DOHH2 (cell line): ENCODE measurements around the gene PHF24.

Experiments used
- H3F3A ChIP-seq: fragments of 200-600 bp; sonication (generic), shearing (Covaris generic); 2 replicates; pipeline ENCODE4 v1.6.0; 2016; ENCODE audit warnings: antibody characterized with exemption, mild to moderate bottlenecking; ENCODE audit not compliant: control insufficient read depth, insufficient read depth
- H3K27ac ChIP-seq: fragments of 200-600 bp; sonication (generic); 2 replicates; pipeline ENCODE4 v1.5.1; 2014; ENCODE audit warnings: low read depth, mild to moderate bottlenecking, low read length, moderate library complexity
- H3K27me3 ChIP-seq: fragments of 200-600 bp; sonication (generic); 2 replicates; pipeline ENCODE4 v1.6.1; 2014; ENCODE audit warnings: mild to moderate bottlenecking, low read length, mixed read lengths; ENCODE audit not compliant: control insufficient read depth
- H3K36me3 ChIP-seq: fragments of 200-600 bp; sonication (generic); 2 replicates; pipeline ENCODE4 v1.6.1; 2014; ENCODE audit warnings: mild to moderate bottlenecking, low read length, moderate library complexity, mixed read lengths; ENCODE audit not compliant: control insufficient read depth
- H3K4me1 ChIP-seq: fragments of 200-600 bp; sonication (generic); 2 replicates; pipeline ENCODE4 v1.6.1; 2014; ENCODE audit warnings: mild to moderate bottlenecking, low read length, mixed read lengths; ENCODE audit not compliant: control insufficient read depth
- H3K4me2 ChIP-seq: fragments of 200-600 bp; sonication (generic); 2 replicates; pipeline ENCODE4 v1.6.0; 2014; ENCODE audit warnings: mild to moderate bottlenecking, low read length, moderate library complexity
- H3K4me3 ChIP-seq: fragments of 200-600 bp; sonication (generic); 2 replicates; pipeline ENCODE4 v1.5.1; 2014; ENCODE audit warnings: mild to moderate bottlenecking, low read length, mixed read lengths
- H3K79me2 ChIP-seq: fragments of 200-600 bp; sonication (generic); 2 replicates; pipeline ENCODE4 v1.6.1; 2014; ENCODE audit warnings: mild to moderate bottlenecking, low read length, mixed read lengths; ENCODE audit not compliant: control insufficient read depth
- H3K9me2 ChIP-seq: fragments of 200-600 bp; sonication (generic); replicated peaks from 2 replicates; pipeline ENCODE4 v1.6.1; 2014; ENCODE audit warnings: mild to moderate bottlenecking, low read length, mixed read lengths; ENCODE audit not compliant: control insufficient read depth
- H3K9me3 ChIP-seq: fragments of 200-600 bp; sonication (generic); 2 replicates; pipeline ENCODE4 v1.6.1; 2014; ENCODE audit warnings: antibody characterized with exemption, low read length, mixed read lengths; ENCODE audit not compliant: control insufficient read depth, insufficient read depth
- H4K20me1 ChIP-seq: fragments of 200-600 bp; sonication (generic); 2 replicates; pipeline ENCODE4 v1.6.0; 2014; ENCODE audit warnings: low read depth, mild to moderate bottlenecking, antibody characterized with exemption, low read length, moderate library complexity; ENCODE audit not compliant: control insufficient read depth, insufficient read depth
- CTCF ChIP-seq: fragments of 200-600 bp; sonication (generic); IDR thresholded peaks from one replicate; pipeline ENCODE4 v1.5.1; 2014; ENCODE audit warnings: antibody characterized with exemption, mild to moderate bottlenecking, low read depth, low read length; ENCODE audit not compliant: poor library complexity, severe bottlenecking
- EZH2phosphoT487 ChIP-seq: fragments of 200-600 bp; sonication (generic); IDR thresholded peaks from 2 replicates; pipeline ENCODE4 v1.6.1; 2017; ENCODE audit warnings: borderline replicate concordance, mild to moderate bottlenecking, antibody characterized with exemption, low read length, moderate library complexity, mixed read lengths

The PHF24 gene

DNA sequence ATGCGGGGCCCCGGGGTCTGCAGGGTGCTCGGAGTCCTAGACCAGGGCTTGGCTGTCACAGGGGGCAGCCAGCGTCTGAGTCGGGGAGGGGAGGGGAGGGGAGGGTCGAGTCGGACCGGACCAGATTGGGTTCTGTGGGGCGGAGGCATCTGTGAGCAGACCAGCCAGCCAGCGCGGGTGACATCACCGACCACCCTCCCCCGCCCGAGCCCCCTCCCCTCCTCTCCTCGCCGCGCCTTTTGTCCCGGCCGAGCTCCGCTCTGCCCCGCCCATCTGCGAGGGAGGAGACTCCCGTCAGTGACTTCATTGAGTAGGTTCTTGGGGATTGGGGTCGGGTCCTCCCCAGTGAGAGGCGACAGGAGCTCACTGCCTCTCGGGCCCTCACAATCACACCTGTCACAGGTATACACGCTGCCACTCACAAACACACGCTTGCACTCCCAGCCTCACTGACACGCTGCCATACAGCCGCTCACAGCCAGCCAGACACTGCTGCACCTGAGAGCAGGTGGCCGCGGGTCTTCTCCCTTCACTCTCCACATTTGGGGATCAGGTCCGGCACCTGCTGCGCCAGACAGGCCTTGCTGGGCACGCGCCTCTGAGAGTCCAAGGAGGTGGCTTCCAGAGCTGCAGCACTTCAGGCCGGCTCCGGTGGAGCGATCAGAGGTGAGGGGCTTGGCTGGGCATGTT, 32.0 kb downstream of the PHF24 start:
- no peaks in the 10 kb centered on the region for H3K9me3 ChIP-seq
- no peaks in the 10 kb centered on the region for H3K9me2 ChIP-seq
- H3K79me2 ChIP-seq = no peaks in the 10 kb centered on the region
- peaks cover 34% of the 10 kb centered on the region for H3K4me1 ChIP-seq
- peaks cover 8% of the 10 kb centered on the region for H3K27me3 ChIP-seq
- H3K27ac ChIP-seq = no peak overlapping the region
- TF ChIP-seq CTCF (no peak), EZH2phosphoT487 (no peak)
- no peaks in the 10 kb centered on the region for H3K36me3 ChIP-seq
- H3F3A ChIP-seq = no peaks in the 10 kb centered on the region
- peak overlapping the region; percentile 93 for H3K4me2 ChIP-seq
- H3K4me3 ChIP-seq = peak overlapping the region; percentile 90
- H4K20me1 ChIP-seq = no peaks in the 10 kb centered on the region

- Histone ChIP-seq H3K36me3 (no peaks in the 10 kb centered on the region), H3K4me1 (peaks cover 30% of the 10 kb centered on the region), H3K4me3 (no peak overlapping the region), H3K27ac (no peak overlapping the region), H3K9me3 (no peaks in the 10 kb centered on the region), H3K79me2 (no peaks in the 10 kb centered on the region), H3K9me2 (no peaks in the 10 kb centered on the region), H3K4me2 (no peak overlapping the region), H3K27me3 (peaks cover 8% of the 10 kb centered on the region), H3F3A (no peaks in the 10 kb centered on the region), H4K20me1 (no peaks in the 10 kb centered on the region)
- TF ChIP-seq EZH2phosphoT487 (no peak), CTCF (no peak)
These were observed 33.0 kb downstream of the PHF24 start for GRCh38 chr9:34990908-34991606.

- no peaks in the 10 kb centered on the region for H4K20me1 ChIP-seq
- TF ChIP-seq EZH2phosphoT487 = no peak
- no peak for TF ChIP-seq CTCF
- H3F3A ChIP-seq = no peaks in the 10 kb centered on the region
- H3K36me3 ChIP-seq = no peaks in the 10 kb centered on the region
- no peak overlapping the region for H3K27ac ChIP-seq
- H3K79me2 ChIP-seq = no peaks in the 10 kb centered on the region
- H3K4me1 ChIP-seq = peaks cover 24% of the 10 kb centered on the region
- no peaks in the 10 kb centered on the region for H3K9me2 ChIP-seq
- no peak overlapping the region for H3K4me3 ChIP-seq
- no peaks in the 10 kb centered on the region for H3K9me3 ChIP-seq
- H3K27me3 ChIP-seq = peaks cover 8% of the 10 kb centered on the region
- no peak overlapping the region for H3K4me2 ChIP-seq
These were observed 33.7 kb downstream of the PHF24 start for GRCh38 chr9:34991607-34992375.
